DMS 273 treated with DMSO at 0.1 percent for 48 hours (cell line): ENCODE measurements around the gene TBP.
"Not testable (repeated sequence)": the region's sequence is repeated elsewhere in the genome, so short reads cannot be mapped to it uniquely, and the experiment has no call there.

Source experiments
- DNase-seq: peaks from one replicate; lab custom pipeline; 2025; lab: John Stamatoyannopoulos, UW

TBP gene

DNA sequence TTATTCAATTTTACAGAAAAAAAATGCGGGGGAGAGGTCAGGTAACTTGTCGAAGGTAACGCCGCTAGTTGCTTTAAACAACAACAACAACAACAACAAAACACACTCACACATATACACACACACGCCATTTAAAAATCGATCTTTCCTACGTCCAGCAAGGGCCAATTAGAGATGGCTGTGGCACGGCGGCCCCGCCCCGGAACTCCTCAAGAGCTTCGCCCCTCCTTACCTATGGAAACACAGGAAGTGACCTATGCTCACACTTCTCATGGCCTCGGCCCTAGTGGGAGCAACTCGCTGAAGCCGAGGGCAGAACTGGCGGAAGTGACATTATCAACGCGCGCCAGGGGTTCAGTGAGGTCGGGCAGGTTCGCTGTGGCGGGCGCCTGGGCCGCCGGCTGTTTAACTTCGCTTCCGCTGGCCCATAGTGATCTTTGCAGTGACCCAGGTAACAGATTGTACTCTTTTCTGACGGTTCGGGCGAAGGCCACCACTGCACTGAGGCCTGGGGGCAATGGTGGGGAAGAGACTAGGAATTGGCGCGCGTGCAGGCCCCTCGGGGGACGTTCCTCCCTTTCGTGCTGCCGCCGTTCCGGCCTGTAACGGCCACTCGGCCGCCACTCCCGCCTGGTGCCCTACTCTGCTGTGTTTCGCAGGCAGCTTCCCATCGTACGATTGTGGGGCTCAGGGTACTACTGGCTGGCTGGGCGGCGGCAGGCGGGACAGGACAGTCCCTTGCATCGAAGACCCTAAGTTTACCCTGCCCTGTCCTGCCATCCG lies at the start of gene TBP:
TBP (plus strand) TSS at position 357 of the 783 bp plus-strand sequence. CDS start 2,661 bp downstream, outside the sequence.
- peak; percentile 97 for DNase-seq

DNA sequence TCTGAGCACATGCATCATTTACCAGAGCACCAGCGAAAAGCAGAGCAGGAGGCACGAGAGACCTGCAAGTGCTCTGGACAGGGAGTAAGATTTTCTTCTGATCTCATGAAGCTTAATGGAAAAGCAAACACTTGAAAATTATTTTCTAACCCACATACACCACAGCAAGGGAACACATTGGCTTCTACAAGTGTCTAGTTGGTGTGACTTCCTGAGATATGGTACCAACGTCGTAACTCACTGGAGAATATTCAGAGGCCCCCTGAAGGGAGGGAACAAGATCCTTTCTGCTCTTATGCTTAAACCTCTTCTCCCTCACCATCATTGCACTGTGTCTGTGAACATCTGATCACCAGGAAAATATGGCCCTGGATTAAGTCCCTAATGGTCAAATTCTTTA lies 49.7 kb upstream of the TBP start:
- DNase-seq: no peak

DNA sequence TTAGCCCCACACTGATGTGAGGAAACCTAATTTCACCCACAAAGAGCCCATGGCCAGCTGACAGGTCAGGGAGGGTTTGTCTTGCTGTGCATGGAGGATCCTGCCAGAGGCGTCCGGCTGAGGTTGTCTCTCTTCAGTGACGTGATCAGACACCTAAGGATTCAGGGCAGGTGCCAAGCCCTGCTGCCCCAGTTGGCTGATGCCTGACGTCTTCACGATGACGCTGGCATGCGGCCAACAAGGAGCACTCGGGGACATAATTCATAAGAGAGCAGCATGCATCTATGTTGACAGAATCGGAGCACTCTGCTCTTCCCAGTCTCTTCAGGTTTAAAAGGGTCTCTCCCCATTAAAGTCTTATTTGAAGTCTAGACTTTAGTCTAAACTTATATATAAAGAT lies 48.9 kb upstream of the TBP start:
- no peak for DNase-seq

DNA sequence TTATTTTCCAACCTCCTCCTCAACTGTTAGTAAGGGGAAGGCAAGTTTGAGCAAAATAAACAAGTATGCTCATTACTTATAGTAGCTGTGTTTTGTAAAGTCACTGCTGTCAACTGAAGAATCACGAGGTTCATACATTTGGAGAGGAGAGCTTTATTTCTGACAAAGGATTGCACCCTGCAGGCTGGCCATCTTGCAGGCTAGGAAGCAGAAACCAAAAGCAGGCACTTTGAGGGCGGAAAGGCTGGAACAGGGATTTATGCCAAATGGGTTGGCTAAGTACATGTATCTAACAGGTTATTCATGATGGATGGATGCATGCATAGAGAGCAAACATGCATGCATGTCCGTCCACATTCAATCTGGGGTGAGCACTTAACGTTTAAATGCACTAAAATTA lies 47.7 kb upstream of the TBP start:
- no peak for DNase-seq

DNA sequence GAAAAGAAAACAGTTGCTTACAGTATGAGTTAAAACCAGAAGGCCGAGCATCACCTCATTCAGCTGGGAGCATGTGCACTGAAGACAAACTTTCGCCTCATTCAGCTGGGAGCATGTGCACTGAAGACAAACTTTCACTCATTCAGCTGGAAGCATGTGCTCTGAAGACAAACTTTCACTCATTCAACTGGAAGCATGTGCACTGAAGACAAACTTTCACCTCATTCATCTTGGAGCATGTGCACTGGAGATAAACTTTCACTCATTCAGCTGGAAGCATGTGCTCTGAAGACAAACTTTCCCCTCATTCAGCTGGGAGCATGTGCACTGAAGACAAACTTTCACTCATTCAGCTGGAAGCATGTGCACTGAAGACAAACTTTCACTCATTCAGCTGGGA lies 46.4 kb upstream of the TBP start:
- not testable (repeated sequence) for DNase-seq

DNA sequence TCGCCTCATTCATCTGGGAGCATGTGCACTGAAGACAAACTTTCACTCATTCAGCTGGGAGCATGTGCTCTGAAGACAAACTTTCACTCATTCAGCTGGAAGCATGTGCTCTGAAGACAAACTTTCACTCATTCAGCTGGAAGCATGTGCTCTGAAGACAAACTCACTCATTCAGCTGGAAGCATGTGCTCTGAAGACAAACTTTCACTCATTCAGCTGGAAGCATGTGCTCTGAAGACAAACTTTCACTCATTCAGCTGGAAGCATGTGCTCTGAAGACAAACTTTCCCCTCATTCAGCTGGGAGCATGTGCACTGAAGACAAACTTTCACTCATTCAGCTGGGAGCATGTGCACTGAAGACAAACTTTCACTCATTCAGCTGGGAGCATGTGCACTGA lies 45.9 kb upstream of the TBP start:
- not testable (repeated sequence) for DNase-seq

DNA sequence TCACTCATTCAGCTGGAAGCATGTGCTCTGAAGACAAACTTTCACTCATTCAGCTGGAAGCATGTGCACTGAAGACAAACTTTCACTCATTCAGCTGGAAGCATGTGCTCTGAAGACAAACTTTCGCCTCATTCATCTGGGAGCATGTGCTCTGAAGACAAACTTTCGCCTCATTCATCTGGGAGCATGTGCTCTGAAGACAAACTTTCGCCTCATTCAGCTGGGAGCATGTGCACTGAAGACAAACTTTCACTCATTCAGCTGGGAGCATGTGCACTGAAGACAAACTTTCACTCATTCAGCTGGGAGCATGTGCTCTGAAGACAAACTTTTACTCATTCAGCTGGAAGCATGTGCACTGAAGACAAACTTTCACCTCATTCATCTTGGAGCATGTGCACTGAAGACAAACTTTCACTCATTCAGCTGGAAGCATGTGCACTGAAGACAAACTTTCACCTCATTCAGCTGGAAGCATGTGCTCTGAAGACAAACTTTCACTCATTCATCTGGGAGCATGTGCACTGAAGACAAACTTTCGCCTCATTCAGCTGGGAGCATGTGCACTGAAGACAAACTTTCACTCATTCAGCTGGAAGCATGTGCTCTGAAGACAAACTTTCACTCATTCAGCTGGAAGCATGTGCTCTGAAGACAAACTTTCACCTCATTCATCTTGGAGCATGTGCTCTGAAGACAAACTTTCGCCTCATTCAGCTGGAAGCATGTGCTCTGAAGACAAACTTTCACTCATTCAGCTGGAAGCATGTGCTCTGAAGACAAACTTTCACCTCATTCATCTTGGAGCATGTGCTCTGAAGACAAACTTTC lies 45.1 kb upstream of the TBP start:
- DNase-seq: not testable (repeated sequence)

DNA sequence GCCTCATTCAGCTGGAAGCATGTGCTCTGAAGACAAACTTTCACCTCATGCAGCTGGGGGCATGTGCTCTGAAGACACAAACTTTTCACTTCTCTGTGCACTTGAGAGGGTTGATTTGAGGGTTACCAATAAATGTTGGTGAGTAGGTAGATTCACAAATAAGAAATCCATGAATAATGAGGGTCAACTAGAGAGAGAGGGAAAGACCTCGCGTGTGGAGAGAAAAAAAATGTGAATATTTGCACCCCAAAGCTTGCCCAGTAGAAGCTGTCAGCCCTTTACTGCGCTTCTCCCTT lies 44.5 kb upstream of the TBP start:
- no peak for DNase-seq

DNA sequence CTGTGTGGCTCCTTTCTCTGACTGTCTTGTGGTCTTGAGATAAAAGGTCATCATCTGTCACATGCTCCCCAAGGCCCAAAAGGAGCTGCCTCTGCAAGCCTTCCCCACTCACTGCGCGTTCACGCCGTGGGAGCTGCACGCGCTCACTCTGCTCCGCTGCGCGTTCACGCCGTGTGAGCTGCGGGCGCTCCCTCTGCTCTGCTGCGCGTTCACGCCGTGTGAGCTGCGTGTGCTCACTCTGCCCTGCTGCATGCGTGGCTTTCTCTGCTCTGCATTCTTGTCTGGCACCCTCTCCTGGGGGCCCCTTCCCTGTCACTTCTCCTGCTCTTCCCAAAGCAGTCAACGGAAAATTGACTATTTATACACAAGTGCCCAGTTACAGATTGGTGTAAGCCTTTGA lies 43.5 kb upstream of the TBP start:
- no peak for DNase-seq

DNA sequence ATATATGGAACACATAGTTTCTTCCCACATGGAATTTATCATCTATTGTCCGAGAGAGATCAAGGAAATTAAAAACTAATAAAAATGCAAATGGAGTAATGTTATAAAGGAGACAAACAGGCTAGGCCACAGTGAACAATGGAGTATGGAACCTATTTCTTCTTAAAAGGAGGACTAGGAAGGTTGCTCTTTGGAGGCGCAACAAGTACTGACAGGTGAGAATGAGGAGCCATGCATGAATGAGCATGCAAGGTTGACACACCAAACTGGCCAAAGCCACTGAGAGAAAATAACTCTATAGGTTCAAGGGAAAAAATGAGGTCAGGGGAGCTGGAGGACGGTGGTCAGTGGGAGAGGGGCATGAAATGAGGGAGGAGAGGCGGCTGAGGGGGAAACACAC lies 41.9 kb upstream of the TBP start:
- no peak for DNase-seq

DNA sequence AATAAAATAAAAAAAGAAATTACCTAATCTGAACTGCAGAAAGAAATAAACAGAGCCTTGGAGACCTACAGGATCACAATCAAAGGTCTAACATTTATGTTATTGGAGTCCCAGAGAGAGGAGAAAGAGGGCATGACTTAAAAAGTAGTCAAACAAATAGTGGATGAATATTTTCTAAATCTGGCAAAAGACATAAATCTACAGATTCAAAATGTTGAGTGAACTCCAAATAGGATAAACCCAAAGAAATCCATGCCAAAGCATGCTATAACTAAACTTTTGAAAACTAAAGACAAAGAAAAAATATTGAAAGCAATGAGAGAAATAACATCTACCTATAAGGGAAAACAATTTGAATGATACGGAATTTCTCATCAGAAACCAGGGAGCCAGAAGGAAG lies 39.3 kb upstream of the TBP start:
- DNase-seq: no peak

DNA sequence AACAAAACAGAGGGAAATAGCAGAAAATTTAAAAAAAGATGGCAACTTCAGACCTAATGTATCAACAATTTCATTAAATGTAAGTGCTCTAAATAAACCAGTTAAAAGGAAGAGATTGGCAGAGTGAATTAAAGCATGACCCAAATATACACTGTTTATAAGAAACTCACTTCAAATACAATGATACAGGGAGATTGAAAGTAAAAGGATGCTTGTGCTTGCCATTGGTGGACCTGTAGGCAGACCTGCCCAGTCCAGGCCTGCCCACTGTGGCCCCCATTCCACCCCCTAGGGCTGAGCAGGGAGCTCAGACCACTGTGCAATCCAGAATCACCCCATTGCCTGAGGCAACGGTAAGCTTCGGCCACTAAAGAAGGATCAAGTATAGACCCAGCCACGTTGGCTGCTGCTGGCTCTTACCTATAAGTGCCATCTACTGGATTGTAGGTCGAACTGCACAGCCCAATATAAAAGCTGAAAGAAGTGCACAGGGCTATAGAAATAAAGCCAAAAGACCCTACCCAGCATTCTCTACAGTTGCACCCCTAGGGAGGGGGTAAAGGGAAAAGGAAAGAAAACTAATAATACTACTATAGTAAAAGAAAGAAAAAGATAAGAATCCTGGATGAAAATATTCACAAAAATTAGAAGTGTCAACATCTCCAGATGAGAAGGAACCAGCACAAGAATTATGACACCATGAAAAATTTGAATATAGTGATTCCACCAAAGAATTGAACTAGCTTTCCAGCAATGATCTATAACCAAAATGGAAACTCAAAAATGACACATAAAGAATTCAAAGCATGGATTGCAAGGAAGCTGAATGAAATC lies 37.2 kb upstream of the TBP start:
- peak; percentile 56 for DNase-seq

DNA sequence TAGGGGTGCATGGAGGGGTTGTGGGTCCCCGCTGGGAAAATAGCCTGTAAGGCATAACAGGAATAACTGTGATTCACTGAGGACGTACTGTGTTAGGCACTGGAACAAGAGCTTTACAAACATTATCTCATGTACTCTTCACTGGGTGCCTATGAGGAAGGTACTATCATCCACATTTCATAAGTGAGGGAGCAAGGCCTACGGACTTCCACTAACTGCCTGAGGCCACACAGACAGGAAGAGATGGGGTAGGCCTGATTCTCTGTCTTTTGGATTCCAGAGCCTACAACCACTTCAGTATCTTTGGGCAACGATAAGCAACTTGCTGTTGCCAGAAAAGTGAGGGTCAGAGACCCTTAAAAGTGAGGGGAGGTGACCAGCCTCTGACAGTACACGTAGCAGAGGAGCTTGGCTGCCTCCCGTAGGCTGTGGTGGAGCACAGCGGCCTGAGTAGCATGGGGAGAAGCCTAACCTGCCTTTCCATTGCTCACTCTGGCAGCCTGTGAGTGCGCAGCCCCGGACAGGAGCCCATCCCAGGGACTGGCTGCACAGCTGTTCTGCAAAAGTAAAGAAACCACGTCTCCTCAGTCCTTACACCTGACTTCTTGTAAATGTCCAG lies 31.5 kb upstream of the TBP start:
- DNase-seq: no peak

DNA sequence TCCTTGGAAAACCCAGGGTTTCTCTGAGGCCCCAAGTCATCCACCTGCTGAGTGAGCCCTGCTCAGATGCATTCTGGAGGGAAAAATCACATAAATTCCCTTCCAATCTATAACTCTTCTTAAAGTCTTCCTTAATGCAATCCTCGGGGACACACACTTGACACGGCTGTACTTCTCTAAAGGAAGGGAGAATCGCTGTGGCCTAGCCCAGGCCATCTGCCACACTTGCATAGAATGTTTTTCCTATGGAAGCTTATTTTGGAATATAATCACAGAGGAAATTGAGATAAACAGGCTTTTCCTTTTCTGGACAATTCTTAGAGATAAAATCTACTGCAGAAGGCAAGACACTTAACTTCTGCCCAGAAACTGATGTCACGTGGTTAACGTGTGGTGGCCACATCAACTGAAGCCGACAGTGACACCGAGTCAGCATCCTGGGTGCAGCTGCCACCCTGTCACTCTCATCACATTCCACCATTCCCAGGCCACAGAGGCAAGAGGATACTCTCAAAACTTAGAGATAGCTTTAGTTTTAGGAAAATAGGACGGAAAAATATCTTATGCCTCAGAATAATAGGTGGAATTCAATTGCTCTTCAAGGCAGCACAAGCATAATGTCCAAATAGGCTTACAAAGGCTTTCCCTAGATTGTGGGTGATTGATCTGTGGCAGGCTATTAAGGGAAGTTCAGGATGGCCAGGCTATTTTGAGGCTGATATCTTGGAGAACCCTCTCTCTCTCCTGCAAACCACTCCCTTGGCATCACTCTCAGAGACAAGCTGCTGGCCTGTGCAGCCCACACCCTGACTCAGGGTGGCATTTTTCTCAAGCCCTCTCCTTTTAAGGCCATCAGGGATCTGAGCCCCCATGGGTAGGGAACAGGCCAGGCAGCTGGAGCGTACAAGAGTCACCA lies 30.7 kb upstream of the TBP start:
- DNase-seq: no peak

DNA sequence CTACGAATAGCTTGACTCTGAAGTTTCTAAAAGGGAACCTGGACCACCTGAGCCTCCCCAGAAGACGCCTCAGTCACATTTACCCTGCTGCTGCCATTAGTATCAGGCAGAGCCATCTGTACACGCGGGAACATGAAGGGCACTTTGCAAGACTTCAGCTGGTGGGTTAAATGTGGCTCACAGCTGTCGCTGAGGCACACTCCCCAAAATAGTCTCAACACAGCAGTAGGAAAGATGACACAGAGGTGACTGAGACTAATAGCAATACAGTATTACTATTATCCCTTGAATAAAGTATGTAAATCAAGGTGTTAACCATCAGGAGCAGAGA lies 30.0 kb upstream of the TBP start:
- DNase-seq: no peak

DNA sequence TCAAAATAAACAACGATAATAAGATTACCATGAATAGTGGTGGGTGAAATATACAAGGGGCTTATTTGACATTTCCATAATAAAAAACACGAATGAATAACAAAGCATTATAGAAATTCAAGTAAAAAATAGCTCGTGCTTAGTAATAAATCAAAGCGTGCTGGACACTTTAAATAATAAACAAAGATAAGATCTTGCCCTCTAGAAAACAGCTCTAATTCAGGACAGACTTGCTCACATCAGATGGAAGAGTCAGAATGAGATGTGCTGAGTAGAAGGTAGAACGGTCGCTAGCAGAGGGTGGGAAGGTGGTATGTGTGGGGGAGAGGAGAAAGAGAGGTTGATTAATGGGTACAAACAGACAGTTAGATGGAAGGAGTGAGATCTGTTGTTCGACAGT lies 28.4 kb upstream of the TBP start:
- no peak for DNase-seq

DNA sequence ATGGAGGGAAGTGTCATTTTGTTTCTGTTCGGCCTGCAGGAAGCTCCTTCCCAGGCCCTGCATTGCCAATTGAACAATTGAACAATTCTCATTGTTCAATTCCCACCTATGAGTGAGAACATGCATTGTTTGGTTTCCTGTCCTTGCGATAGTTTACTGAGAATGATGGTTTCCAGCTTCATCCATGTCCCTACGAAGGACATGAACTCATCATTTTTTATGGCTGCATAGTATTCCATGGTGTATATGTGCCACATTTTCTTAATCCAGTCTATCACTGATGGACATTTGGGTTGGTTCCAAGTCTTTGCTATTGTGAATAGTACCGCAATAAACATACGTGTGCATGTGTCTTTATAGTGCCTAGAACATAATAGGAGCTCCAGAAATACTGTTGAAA lies 26.2 kb upstream of the TBP start:
- DNase-seq: not testable (repeated sequence)

DNA sequence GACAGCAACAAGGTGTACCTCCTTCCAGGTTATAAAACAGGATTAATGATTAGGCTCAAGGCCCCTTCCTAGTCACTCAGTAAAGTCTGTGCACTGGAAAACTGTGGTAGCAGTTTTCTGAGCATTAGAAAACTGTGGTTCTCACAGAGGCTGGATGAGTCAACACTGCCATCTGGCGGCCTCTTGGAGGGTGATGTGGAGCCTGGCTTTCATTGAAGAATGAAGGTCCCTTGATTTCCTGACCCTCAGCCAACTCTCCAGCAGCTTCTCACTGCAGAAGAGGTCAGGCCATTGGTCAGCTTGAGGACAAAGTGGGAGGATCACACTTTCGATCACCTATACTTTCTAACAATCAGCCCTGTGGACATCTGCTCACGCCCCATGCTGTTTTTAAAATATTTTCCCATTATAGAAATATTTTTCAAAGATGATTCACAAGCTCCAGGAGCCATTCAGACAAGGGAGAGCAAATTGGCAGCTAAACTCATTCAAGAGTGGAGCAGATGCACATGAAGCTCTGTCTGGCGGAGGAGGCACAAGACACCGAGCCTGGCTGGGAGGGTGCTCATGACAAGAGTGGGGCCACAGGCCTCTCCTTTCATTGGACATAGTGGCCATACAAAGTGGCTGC lies 24.2 kb upstream of the TBP start:
- peak; percentile 21 for DNase-seq

DNA sequence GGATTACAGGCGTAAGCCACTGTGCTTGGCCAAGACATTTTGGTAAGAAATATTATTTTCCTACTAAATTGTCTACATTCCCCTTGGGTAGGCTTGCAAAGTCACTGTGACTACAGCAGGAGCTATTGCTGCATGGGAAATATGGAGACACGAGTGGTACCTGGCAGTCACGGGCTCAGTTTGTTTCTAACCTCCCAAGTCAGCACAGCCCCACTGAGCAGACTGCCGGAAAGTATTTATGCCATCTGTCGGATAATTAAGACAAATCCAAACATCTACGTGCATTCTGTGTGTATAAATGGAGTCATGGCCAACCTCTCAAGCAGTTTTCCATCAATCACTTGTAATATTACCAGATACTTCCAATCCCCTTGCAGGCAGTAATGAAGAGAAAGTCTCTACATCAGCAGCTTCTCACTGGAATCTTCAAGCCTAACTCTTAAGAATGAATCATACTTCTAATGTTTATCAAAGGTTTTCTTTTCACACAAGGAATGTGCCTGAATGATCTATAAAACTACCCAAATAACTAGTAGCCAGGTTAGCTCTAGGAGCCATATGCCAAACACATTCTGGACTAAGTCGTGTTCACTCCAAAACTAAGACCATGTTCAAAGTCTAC lies 21.2 kb upstream of the TBP start:
- DNase-seq: peak; percentile 36

DNA sequence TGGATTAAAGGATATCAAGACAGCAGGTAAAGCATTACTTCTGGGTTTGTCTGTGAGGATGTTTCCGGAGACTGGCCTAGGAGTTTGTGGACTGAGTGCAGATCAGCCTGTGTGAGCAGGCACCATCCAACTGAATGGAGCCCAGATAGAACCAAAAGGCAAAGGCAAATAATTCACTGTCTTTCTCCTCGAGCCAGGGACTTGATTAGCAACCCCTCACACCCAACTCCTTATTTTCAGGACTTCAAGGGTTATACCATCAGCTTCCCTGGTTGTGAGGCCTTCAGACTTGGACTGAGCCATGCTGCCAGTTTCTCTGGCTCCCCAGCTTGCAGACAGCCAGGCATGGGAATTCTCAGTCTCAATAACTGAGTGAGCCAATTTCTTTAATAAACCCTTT lies 20.4 kb upstream of the TBP start:
- DNase-seq: no peak
